Endothelial cell (in vitro differentiated cells): ENCODE data around the gene FCHSD1. TPM values are rescaled to one million over a fixed set of nuclear protein-coding genes. Genes with fewer than 3 reads are reported as not detected.

Experiments used
- total RNA-seq: library from RNA; stranded (reverse); fragmentation: NEBNext Ultra II Directional; extraction: Animal tissue kit (Norgen Biotek cat#: 25700); gene quantifications from one replicate; pipeline ENCODE4 v1.2.1, GENCODE V29; 2021; ENCODE audit not compliant: unreplicated experiment

Gene FCHSD1
- total RNA-seq, 1 donor from 2014 or later: 63.3 TPM

Other genes starting within 250 kb of the FCHSD1 start
- gene PCDHGA9, start 248.6 kb downstream of the FCHSD1 start, total RNA-seq: 3.1 TPM
- gene PCDHGB6, start 243.4 kb downstream of the FCHSD1 start, total RNA-seq: 60.0 TPM
- 43.0 TPM for gene PCDHGA10, start 238.4 kb downstream of the FCHSD1 start, total RNA-seq
- gene PCDHGB7, start 233.7 kb downstream of the FCHSD1 start, total RNA-seq: 45.2 TPM
- gene PCDHGA11, start 230.4 kb downstream of the FCHSD1 start, total RNA-seq: 10.8 TPM
- gene PCDHGA12, start 220.9 kb downstream of the FCHSD1 start, total RNA-seq: 3.8 TPM
- 68.2 TPM for gene PCDHGC3, start 175.5 kb downstream of the FCHSD1 start, total RNA-seq
- gene PCDHGC4, start 166.4 kb downstream of the FCHSD1 start, total RNA-seq: 3.5 TPM
- gene PCDHGC5, start 162.3 kb downstream of the FCHSD1 start, total RNA-seq: 2.9 TPM
- gene DIAPH1, start 32.4 kb downstream of the FCHSD1 start, total RNA-seq: 149 TPM
- gene HDAC3, start 14.6 kb downstream of the FCHSD1 start, total RNA-seq: 84.9 TPM
- gene RELL2, start 14.4 kb downstream of the FCHSD1 start, total RNA-seq: 17.4 TPM
- gene ARAP3, start 30.8 kb upstream of the FCHSD1 start, total RNA-seq: 239 TPM
- gene PCDH1, start 227.0 kb upstream of the FCHSD1 start, total RNA-seq: 140 TPM